Glutamatergic neuron (in vitro differentiated cells): ENCODE data around the gene MEDAG. TPM values are rescaled to one million over a fixed set of nuclear protein-coding genes. Genes with fewer than 3 reads are reported as not detected.

Experiments
- DNase-seq: peaks from one replicate; pipeline ENCODE4 v3.0.0; 2022
- H3K27ac Mint-ChIP-seq: one replicate; pipeline ENCODE4 v1.8.0; 2020; ENCODE audit warnings: mild to moderate bottlenecking, mixed read lengths, inconsistent platforms; ENCODE audit not compliant: unreplicated experiment
- H3K27me3 Mint-ChIP-seq: one replicate; pipeline ENCODE4 v1.8.0; 2020; ENCODE audit warnings: mild to moderate bottlenecking, moderate library complexity, mixed read lengths, inconsistent platforms; ENCODE audit not compliant: unreplicated experiment
- H3K36me3 Mint-ChIP-seq: one replicate; pipeline ENCODE4 v1.8.0; 2020; ENCODE audit warnings: mild to moderate bottlenecking, mixed read lengths, inconsistent platforms; ENCODE audit not compliant: unreplicated experiment
- H3K4me1 Mint-ChIP-seq: one replicate; pipeline ENCODE4 v1.8.0; 2020; ENCODE audit warnings: mild to moderate bottlenecking, low read depth, mixed read lengths, inconsistent platforms; ENCODE audit not compliant: unreplicated experiment
- H3K4me3 Mint-ChIP-seq: one replicate; pipeline ENCODE4 v1.8.0; 2020; ENCODE audit warnings: mild to moderate bottlenecking, mixed read lengths, inconsistent platforms; ENCODE audit not compliant: unreplicated experiment
- H3K9me3 Mint-ChIP-seq: one replicate; pipeline ENCODE4 v1.8.0; 2020; ENCODE audit warnings: mild to moderate bottlenecking, moderate library complexity, mixed read lengths, inconsistent platforms; ENCODE audit not compliant: unreplicated experiment
- total RNA-seq: library from RNA; stranded (reverse); fragmentation: NEBNext Ultra II Directional; extraction: Animal tissue kit (Norgen Biotek cat#: 25700); gene quantifications from one replicate; pipeline ENCODE4 v1.2.1, GENCODE V29; 2021; ENCODE audit not compliant: unreplicated experiment
- TF ChIP-seq, protein P1 (sequence below): fragments of 200-600 bp; sonication (generic); IDR thresholded peaks from one replicate; pipeline ENCODE4 v1.5.0; 2021; ENCODE audit not compliant: partially characterized antibody, unreplicated experiment

MEDAG gene
- total RNA-seq, 1 donor from 2014 or later, result 0.51 TPM

DNA sequence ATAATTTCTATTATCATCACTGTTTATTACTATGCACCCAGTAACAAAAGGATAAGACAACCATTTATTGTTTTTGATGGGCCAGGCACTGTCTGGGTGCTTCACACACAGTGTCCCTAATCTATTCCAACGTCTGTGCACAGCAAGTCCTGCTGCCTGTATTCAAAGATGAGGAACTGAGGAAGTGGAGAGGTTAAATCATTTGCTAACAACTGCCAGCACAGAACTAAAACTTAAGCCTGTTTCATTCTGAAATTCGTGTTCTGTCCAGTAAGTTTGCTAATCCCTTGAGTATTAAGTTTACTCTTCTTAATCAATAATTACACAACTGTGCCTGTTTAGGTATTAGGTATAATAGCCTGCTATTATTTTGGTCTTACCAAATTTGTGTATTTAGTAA, 68.3 kb downstream of the MEDAG start:
- H3K4me1 Mint-ChIP-seq, result peaks cover 21% of the 10 kb centered on the region
- H3K9me3 Mint-ChIP-seq, result peaks cover 4% of the 10 kb centered on the region
- no peak overlapping the region for H3K4me3 Mint-ChIP-seq
- no peak for DNase-seq
- H3K27ac Mint-ChIP-seq, result no peak overlapping the region
- H3K27me3 Mint-ChIP-seq, result peaks cover 3% of the 10 kb centered on the region
- H3K36me3 Mint-ChIP-seq, result no peaks in the 10 kb centered on the region
- TF ChIP-seq, protein P1, sequence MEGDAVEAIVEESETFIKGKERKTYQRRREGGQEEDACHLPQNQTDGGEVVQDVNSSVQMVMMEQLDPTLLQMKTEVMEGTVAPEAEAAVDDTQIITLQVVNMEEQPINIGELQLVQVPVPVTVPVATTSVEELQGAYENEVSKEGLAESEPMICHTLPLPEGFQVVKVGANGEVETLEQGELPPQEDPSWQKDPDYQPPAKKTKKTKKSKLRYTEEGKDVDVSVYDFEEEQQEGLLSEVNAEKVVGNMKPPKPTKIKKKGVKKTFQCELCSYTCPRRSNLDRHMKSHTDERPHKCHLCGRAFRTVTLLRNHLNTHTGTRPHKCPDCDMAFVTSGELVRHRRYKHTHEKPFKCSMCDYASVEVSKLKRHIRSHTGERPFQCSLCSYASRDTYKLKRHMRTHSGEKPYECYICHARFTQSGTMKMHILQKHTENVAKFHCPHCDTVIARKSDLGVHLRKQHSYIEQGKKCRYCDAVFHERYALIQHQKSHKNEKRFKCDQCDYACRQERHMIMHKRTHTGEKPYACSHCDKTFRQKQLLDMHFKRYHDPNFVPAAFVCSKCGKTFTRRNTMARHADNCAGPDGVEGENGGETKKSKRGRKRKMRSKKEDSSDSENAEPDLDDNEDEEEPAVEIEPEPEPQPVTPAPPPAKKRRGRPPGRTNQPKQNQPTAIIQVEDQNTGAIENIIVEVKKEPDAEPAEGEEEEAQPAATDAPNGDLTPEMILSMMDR, result no peak

Other genes with a start within 250 kb of the MEDAG start
- gene ALOX5AP, start 170.7 kb upstream of the MEDAG start, total RNA-seq, result 0.81 TPM
- not detected for gene TEX26, start 26.4 kb downstream of the MEDAG start, total RNA-seq